Stimulated activated CD4-positive, alpha-beta T cell treated with anti-CD3 and anti-CD28 coated beads, Interleukin-2, amount 100 ng/mL, for 4 hours (primary cell): ENCODE results near the gene UBE2Q1.
"Not testable (repeated sequence)": the region's sequence is repeated elsewhere in the genome, so short reads cannot be mapped to it uniquely, and the experiment has no call there.

Source experiments
- DNase-seq: peaks from one replicate; pipeline ENCODE4 v3.0.0-alpha.2; 2020; ENCODE audit warnings: low read depth

UBE2Q1 gene

GRCh38 chr1:154550657-154551056, 7.8 kb downstream of the UBE2Q1 start:
- no peak for DNase-seq

GRCh38 chr1:154550070-154550469, 8.4 kb downstream of the UBE2Q1 start:
- no peak for DNase-seq

- no peak for DNase-seq
These were observed 9.2 kb downstream of the UBE2Q1 start for GRCh38 chr1:154549202-154549770.

- DNase-seq: no peak
These were observed 10.4 kb downstream of the UBE2Q1 start for GRCh38 chr1:154548028-154548427.

GRCh38 chr1:154547105-154547732, 11.2 kb downstream of the UBE2Q1 start:
- DNase-seq: no peak

- DNase-seq: no peak
These were observed 12.0 kb downstream of the UBE2Q1 start for GRCh38 chr1:154546264-154547063.

GRCh38 chr1:154541231-154541630, 17.2 kb downstream of the UBE2Q1 start:
- DNase-seq: no peak

GRCh38 chr1:154539486-154540483, 18.7 kb downstream of the UBE2Q1 start:
- DNase-seq: no peak

- DNase-seq: no peak
These were observed 21.9 kb downstream of the UBE2Q1 start for GRCh38 chr1:154536570-154536969.

GRCh38 chr1:154533952-154534844, 24.3 kb downstream of the UBE2Q1 start:
- DNase-seq: no peak

GRCh38 chr1:154531950-154532349, 26.5 kb downstream of the UBE2Q1 start:
- DNase-seq: not testable (repeated sequence)

- DNase-seq: no peak
These were observed 29.2 kb downstream of the UBE2Q1 start for GRCh38 chr1:154529308-154529707.

- DNase-seq: no peak
These were observed 31.3 kb downstream of the UBE2Q1 start for GRCh38 chr1:154527192-154527591.

GRCh38 chr1:154524881-154525280, 33.6 kb downstream of the UBE2Q1 start:
- no peak for DNase-seq

- no peak for DNase-seq
These were observed 36.8 kb downstream of the UBE2Q1 start for GRCh38 chr1:154521695-154522094.

- no peak for DNase-seq
These were observed 38.1 kb downstream of the UBE2Q1 start for GRCh38 chr1:154520333-154520732.

GRCh38 chr1:154519591-154519991, 38.9 kb downstream of the UBE2Q1 start:
- DNase-seq: no peak

GRCh38 chr1:154517661-154518060, 40.8 kb downstream of the UBE2Q1 start:
- DNase-seq: no peak

- DNase-seq: no peak
These were observed 44.4 kb downstream of the UBE2Q1 start for GRCh38 chr1:154514066-154514553.

GRCh38 chr1:154512760-154513159, 45.7 kb downstream of the UBE2Q1 start:
- no peak for DNase-seq

- no peak for DNase-seq
These were observed 54.6 kb downstream of the UBE2Q1 start for GRCh38 chr1:154503898-154504297.
